Ovary (tissue), 3 donors: ENCODE measurements around the gene AQP2.

Experiments used
- EP300 ChIP-seq: sonication (generic); formaldehyde crosslinking; IDR thresholded peaks from one replicate; pipeline ENCODE4 v1.6.1; 2017; ENCODE audit warnings: antibody characterized with exemption
- POLR2A ChIP-seq: fragments of 450-650 bp; IDR thresholded peaks from one replicate; pipeline ENCODE4 v1.6.1; 2017; ENCODE audit warnings: antibody characterized with exemption, mild to moderate bottlenecking, moderate library complexity
- TF ChIP-seq, protein P1 (sequence below), 3 donors: fragments of 450-650 bp in 2 of 3; fragments of 200-600 bp in 1 of 3; IDR thresholded peaks; one replicate each; pipeline versions ENCODE4 v1.5.1 to v1.8.0; 2016 to 2022; ENCODE audit warnings: antibody characterized with exemption in 3 of 3, mild to moderate bottlenecking in 1 of 3
- donor health status: DM: no; HTN: no; CAD: no.

GRCh38 chr12:49956663-49957569, 6.4 kb downstream of the AQP2 start:
- TF ChIP-seq, protein P1, sequence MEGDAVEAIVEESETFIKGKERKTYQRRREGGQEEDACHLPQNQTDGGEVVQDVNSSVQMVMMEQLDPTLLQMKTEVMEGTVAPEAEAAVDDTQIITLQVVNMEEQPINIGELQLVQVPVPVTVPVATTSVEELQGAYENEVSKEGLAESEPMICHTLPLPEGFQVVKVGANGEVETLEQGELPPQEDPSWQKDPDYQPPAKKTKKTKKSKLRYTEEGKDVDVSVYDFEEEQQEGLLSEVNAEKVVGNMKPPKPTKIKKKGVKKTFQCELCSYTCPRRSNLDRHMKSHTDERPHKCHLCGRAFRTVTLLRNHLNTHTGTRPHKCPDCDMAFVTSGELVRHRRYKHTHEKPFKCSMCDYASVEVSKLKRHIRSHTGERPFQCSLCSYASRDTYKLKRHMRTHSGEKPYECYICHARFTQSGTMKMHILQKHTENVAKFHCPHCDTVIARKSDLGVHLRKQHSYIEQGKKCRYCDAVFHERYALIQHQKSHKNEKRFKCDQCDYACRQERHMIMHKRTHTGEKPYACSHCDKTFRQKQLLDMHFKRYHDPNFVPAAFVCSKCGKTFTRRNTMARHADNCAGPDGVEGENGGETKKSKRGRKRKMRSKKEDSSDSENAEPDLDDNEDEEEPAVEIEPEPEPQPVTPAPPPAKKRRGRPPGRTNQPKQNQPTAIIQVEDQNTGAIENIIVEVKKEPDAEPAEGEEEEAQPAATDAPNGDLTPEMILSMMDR (IDR thresholded peaks at IDR 0.05), result no peak
- TF ChIP-seq POLR2A (no peak), EP300 (no peak)
